Stimulated activated CD8-positive, alpha-beta memory T cell treated with anti-CD3 and anti-CD28 coated beads, Interleukin-4, amount 100 ng/mL, for 24 hours (primary cell): ENCODE data around the gene RTL3.

Source experiments
- DNase-seq: peaks from one replicate; pipeline ENCODE4 v3.0.0-alpha.2; 2020; ENCODE audit warnings: low read depth

RTL3 gene

DNA sequence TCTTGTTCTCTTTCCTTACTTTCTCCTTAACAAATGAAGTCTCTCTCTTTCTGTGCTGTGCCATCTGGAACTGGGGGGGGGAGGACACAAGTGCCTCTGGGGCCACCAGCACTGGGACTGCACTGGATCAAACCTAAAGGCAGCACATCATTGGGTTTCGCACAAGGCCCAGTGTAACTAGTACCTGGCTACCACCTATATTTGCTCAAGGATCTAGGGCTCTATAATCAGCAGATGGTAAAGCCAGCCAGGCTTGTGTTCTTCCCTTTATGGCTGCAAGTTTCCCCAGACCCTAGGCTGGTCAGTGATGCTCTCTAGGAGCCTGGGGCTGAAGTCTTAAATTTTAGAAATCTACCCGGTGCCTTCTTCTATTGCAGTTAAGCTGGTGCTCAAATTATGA, 40.1 kb downstream of the RTL3 start:
- DNase-seq = no peak

DNA sequence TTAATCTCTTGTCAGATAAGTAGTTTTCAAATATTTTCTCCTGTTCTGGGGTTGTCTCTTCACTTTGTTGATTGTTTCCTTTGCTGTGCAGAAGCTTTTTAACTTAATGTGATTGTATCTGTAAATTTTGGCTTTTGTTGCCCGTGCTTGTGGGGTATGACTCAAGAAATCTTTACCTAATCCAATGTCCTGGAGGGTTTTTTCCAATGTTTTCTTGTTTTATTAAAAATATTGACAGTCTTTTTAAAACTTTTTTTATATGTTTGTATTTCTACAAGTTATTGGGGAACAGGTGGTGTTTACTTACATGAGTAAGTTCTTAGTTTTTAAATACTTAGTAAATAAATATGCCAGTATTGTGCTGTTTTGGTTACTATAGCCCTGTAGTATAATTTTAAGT, 44.9 kb downstream of the RTL3 start:
- DNase-seq = no peak
